GM19438 (cell line): ENCODE data around the gene TTC28.

Experiments used
- ATAC-seq: cut with Tn5 transposase; IDR thresholded peaks from one replicate; pipeline ENCODE4 v1.9.1; 2021; ENCODE audit warnings: low read depth; ENCODE audit not compliant: unreplicated experiment

The TTC28 gene

DNA sequence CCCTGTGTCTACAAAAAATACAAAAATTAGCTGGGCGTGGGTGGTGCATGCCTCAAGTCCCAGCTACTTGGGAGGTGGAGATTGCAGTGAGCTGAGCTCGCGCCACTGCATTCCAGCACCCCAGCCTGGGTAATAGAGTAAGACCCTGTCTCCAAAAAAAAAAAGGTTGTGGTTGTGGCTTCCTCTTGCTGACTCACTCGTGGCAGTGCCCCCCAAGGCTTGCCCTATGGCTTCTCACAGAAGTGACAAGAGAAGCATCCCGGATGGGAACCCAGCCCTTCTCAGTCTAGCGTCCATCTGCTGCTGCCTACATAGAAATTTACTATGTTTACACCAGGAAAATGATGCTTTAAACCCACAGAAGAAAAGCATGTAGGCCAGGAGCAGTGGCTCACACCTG, 692.1 kb downstream of the TTC28 start:
- ATAC-seq, result no peak

DNA sequence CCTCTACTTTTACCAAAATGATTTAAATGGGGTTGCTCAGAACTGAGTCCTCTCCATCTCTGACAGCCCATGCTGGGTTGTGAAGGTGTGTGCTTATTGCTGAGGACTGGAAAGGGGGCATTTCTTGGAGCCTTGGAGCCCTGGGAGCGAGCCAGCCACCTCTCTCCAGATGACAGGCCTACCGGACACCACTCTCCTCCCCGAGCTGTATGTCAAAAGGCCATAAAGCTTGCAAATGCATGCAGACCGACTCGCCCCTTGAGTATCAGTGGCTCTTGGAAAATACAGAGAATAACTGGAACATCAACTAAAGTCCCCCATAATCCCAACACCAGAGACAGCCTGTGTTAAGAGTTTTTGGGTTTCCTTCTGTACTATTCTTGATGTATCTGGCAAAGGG, 692.7 kb downstream of the TTC28 start:
- no peak for ATAC-seq

DNA sequence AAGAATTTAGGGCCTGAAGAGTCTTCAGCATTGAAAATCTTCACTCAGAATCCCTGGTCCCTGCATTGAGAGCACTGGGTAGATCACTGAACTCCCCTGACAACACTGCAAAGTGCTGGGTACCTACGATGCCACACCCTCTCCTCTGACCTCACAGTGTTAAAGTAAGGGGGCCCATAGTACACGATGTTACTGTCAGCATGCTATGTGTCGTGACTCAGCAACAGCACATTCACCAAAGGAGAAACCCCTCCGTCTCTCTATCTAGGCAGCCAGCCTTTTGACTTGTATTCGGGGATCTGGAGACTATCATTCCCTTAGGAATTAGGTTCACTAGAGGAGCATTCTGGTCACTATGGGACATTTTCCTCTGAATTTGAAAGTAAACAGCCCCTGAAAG, 693.2 kb downstream of the TTC28 start:
- no peak for ATAC-seq

- ATAC-seq, result no peak
Observed at GRCh38 chr22:27985323-27986275, 694.0 kb downstream of the TTC28 start.

GRCh38 chr22:27984723-27985122, 694.9 kb downstream of the TTC28 start:
- no peak for ATAC-seq

DNA sequence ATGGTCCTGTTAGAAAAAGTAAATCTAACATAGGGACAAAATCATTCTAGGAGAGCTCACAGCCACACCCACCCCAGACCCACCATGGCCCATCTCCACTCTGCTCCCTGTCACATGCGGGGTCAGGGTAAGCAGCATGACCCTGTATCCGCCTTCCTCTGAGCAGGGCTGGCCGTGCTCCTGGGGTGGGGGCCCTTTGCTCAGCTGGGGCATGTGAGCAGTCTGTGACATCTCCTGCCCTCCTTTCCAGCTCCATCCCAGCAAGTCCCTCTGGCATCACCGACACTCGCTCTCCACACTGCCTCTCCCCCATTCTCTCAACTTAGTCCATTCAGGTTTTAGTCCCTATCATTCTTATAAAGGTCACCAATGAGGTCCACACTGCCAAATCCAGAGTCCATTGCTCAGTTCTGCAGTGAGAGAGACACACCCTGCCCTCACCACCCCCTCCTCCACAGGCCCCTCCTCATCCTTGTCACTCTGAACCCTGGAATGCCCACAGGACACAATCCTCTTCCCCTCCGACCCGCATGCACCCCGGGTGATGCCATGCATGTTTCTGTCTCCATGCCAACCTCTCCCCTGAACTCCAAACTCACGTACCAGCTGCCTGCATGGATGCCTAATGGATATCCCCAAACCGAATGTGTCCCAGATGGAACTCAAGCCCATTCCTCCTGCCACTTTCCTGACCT, 695.5 kb downstream of the TTC28 start:
- no peak for ATAC-seq

GRCh38 chr22:27983361-27983791, 696.3 kb downstream of the TTC28 start:
- no peak for ATAC-seq

GRCh38 chr22:27982630-27983180, 696.9 kb downstream of the TTC28 start:
- ATAC-seq, result no peak

GRCh38 chr22:27982106-27982505, 697.5 kb downstream of the TTC28 start:
- no peak for ATAC-seq

GRCh38 chr22:27980424-27981148, 699.1 kb downstream of the TTC28 start:
- ATAC-seq, result no peak

- ATAC-seq, result no peak
Observed at GRCh38 chr22:27978802-27979201, 700.8 kb downstream of the TTC28 start.

GRCh38 chr22:27978317-27978716, 701.3 kb downstream of the TTC28 start:
- ATAC-seq, result no peak

DNA sequence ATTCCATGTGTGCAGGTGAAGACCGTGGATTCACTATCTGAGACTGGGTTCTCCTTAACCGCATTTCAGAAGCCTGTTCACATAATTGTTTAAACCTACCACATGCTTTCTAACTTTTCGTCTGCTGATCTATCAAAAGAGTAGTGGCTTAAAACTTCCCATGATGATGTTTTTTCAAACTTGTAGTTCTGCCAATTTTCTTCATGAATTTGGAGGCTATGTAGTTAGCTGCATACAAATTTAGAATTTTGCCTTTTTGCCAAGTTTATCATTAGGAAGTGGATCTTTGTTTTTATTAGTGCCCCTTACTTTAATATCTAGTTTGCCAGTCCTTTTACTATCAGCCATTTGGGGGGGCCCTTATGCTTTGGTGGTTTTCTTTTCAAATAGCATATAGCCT, 703.1 kb downstream of the TTC28 start:
- no peak for ATAC-seq

DNA sequence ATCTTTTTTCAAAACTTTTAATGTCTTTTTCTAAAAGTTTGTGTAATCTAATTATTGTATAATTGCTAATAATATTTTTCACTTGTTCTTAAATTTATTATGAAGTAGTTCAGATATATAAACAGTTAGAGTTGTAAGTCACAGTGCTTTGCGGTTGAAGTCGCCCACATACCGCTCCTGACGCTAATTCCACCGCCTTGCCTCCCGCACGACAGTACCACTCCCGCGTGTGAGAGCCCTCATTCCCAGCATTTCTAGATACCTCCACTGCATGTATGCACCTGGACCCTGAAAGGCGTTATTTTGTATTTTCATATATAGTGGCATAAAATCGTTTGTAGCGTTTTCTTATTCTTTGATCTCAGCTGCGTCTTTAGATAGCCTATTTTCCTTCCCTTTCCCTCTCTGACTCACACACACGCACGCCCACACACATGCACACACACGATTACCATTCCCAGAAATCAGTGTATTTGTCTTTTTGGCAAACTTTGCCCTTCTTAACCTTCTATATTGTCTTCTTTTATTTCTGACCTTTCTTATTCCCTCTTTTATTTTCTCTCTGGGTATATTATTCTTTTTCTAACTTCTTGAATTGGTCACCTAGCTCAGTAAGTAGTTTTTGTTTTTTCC, 704.1 kb downstream of the TTC28 start:
- no peak for ATAC-seq

- no peak for ATAC-seq
Observed at GRCh38 chr22:27973846-27974245, 705.8 kb downstream of the TTC28 start.

DNA sequence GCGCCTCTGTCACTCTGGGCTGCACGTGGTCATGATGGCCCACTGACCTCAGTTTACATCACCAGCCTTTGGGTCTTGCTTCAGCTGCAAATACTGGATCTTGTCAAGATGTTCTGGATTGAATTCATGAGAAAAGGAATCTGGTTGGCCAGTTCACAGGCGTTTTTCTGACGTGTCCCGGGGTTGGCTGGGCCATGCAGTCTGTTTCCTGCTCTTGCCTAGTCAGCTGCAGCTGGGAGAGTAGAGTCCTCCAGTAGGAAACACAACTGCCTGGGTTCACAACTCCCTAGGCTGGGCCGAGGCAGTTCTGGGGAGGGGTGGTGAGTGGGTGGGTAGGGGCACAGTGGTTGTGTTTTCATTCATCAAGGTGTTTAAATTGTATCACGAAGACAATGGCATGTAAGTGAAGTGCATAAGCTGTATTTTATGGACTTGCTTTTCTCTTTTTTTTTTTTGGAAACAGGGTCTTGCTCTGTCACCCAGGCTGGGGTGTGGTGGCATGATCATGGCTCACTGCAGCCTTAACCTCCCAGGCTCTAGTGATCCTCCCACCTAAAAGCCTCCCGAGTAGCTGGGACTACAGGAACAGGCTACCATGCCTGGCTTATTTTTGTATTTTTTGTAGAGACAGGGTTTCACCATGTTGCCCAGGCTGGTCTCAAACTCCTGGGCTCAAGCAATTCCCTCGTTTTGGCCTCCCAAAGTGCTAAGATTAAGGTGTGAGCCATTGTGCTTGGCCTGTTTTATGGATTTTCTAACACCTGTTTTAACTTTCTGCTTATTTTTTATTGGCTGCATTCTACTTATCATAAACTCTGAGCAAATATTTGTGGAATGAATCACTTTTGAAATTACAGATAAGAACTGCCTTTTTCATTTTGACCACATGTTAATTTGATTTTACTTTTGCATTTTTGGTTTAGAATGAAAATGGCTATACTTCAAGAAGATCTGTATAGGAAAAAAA, 706.6 kb downstream of the TTC28 start:
- ATAC-seq, result no peak

DNA sequence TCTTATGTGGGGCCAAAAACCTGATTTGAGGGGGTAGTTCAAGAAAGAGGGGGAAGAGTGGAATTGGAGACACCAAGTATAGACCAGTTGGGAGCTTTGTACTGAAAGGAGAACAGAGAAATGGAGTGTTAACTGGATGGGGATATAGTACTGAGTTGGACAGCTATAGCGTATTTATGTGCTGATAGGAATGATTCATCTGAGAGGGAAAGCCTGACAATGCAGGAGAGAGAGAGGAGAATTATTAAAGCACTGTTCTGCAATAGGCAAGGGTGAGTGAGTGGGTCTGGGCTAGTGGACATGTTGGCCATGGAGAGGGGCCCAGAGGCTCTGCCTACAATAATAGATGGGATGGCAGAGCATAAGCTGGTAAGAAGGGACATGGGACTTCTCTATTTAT, 707.7 kb downstream of the TTC28 start:
- ATAC-seq, result no peak

DNA sequence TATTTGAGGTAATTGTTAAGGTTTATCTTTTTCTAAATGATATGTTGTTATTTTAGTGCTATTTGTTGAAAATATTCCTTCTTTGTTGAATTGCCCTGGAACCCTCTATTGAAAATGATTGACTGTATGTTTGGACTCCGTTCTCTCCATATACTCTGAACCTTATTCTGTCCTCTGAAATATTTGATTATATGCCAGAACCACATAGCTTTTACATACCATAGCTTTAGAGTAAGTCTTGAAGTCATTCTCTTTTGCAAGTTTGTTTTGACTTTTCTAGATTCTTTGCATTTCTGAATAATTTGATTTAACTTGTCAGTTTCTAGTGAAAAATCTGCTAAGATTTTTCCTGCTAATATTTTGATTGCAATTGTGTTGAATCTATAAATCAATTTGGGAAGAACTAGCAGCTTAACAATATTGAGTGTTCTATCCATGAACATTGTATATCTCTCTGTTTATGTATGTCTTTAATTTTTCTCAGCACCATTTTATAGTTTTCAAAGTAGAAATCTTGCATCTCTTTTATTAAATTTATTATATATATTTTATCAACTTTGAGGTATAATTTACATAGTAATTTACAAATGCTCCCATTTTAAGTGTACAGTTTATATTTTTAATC, 708.9 kb downstream of the TTC28 start:
- ATAC-seq, result no peak
